Measurements from ENCODE around the gene PUS7L.

PUS7L gene

GRCh38 chr12:43758728-43759563, at the start of gene PUS7L, which contains the start of gene IRAK4:
PUS7L (minus strand) TSS chr12:43758790; CDS start chr12:43755245, 3,545 bp downstream.
IRAK4 (plus strand) TSS chr12:43758951; CDS start chr12:43768112, 9,161 bp downstream.
- H3K4me3 ChIP-seq (replicated peaks; ENCODE audit: low read depth, low read length) = peak within 1 kb of the TSS; percentile 82
- peak; percentile 39 for TF ChIP-seq CTCF (IDR thresholded peaks at IDR 0.05; ENCODE audit: low read depth, low read length, missing control alignments)
- peak; percentile 90 for DNase-seq (ENCODE audit: extremely low read depth, low read depth)

GRCh38 chr12:43807386-43807785, 48.8 kb upstream of the PUS7L start:
- no peak for TF ChIP-seq CTCF (IDR thresholded peaks at IDR 0.05; ENCODE audit: low read depth, low read length, missing control alignments)
- DNase-seq (ENCODE audit: extremely low read depth, low read depth) = no peak
- H3K4me3 ChIP-seq (replicated peaks; ENCODE audit: low read depth, low read length) = no peak overlapping the region

GRCh38 chr12:43806737-43807072, 48.1 kb upstream of the PUS7L start:
- DNase-seq (ENCODE audit: extremely low read depth, low read depth) = no peak
- H3K4me3 ChIP-seq (replicated peaks; ENCODE audit: low read depth, low read length) = peak overlapping the region; percentile 85
- TF ChIP-seq CTCF (IDR thresholded peaks at IDR 0.05; ENCODE audit: low read depth, low read length, missing control alignments) = no peak

- peak within 1 kb of the TSS; percentile 85 for H3K4me3 ChIP-seq (replicated peaks; ENCODE audit: low read depth, low read length)
- TF ChIP-seq CTCF (IDR thresholded peaks at IDR 0.05; ENCODE audit: low read depth, low read length, missing control alignments) = no peak
- DNase-seq (ENCODE audit: extremely low read depth, low read depth) = no peak
Observed at GRCh38 chr12:43805860-43806736, 47.5 kb upstream of the PUS7L start, which contains the start of gene TWF1. TWF1 (minus strand) TSS chr12:43806317; CDS start chr12:43806245, 72 bp downstream.

- no peak for DNase-seq (ENCODE audit: extremely low read depth, low read depth)
- TF ChIP-seq CTCF (IDR thresholded peaks at IDR 0.05; ENCODE audit: low read depth, low read length, missing control alignments) = no peak
- peak overlapping the region; percentile 85 for H3K4me3 ChIP-seq (replicated peaks; ENCODE audit: low read depth, low read length)
Observed at GRCh38 chr12:43805149-43805859, 46.7 kb upstream of the PUS7L start.

- TF ChIP-seq CTCF (IDR thresholded peaks at IDR 0.05; ENCODE audit: low read depth, low read length, missing control alignments) = no peak
- DNase-seq (ENCODE audit: extremely low read depth, low read depth) = no peak
- no peak overlapping the region for H3K4me3 ChIP-seq (replicated peaks; ENCODE audit: low read depth, low read length)
Observed at GRCh38 chr12:43797561-43798217, 39.1 kb upstream of the PUS7L start.
